Smooth muscle cell of the brain vasculature (primary cell): ENCODE results near the gene MTUS2.
"Not testable (repeated sequence)": the region's sequence is repeated elsewhere in the genome, so short reads cannot be mapped to it uniquely, and the experiment has no call there.

Source experiments
- DNase-seq: peaks from one replicate; pipeline ENCODE4 v3.0.0-alpha.2; 2012; ENCODE audit warnings: low read depth, low spot score

Gene MTUS2

DNA sequence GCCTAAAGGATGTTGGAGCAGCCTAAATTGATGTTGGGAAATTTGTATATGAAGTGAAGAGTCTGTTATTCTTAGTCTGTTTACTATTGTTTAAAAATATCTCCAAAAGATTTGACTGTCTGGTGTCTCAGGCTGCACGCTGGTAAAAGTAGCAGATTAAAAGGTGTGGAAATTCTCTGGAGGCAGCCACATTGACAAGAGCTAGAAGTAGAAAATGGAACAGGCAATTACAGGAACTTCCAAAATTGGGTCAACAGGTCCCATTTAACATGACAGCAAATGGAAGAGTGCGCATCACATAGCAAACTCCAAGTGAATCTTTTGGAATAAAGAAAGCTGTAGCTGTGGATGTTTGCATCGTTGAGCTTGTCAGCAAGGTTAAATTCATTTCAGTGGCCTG is 138.3 kb downstream of the MTUS2 start:
- no peak for DNase-seq

DNA sequence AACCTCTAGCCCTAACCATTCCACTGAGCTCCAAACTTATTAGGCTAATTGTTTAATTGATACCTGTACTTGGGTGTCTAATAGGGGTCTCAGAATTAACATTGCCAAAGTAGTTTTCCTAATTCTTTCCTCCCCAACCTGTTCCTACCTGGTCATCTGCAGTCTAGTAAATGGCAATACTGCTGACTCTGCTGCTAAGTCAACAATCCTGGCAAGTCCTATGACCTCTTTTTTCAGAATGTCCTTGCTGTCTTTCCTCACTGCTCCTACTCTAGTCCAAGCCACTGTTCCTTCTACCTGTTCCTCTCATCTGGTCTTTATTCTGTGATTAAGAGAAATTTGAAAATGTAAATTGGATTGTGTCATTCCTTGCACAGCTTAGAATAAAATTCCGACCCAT is 143.9 kb downstream of the MTUS2 start:
- DNase-seq, result no peak

DNA sequence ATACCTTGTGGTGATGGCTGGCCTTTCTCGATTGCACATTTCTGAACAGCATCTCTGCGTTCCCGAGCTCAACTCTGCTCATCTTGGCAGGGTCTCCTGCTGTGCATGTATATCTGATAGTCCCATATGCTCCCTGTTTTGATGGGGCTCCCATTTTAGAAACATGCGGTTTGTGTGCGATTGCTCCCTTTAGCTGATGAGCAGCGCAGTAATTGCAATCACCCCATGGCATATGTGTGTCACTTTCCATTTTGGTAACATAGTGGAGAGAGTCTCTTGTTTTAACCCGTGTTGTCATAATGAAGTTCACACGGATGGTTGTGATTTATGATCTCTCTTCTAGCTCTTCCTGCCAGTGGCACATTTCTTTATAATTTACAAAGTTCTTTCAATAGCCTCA is 144.7 kb downstream of the MTUS2 start:
- DNase-seq, result no peak

DNA sequence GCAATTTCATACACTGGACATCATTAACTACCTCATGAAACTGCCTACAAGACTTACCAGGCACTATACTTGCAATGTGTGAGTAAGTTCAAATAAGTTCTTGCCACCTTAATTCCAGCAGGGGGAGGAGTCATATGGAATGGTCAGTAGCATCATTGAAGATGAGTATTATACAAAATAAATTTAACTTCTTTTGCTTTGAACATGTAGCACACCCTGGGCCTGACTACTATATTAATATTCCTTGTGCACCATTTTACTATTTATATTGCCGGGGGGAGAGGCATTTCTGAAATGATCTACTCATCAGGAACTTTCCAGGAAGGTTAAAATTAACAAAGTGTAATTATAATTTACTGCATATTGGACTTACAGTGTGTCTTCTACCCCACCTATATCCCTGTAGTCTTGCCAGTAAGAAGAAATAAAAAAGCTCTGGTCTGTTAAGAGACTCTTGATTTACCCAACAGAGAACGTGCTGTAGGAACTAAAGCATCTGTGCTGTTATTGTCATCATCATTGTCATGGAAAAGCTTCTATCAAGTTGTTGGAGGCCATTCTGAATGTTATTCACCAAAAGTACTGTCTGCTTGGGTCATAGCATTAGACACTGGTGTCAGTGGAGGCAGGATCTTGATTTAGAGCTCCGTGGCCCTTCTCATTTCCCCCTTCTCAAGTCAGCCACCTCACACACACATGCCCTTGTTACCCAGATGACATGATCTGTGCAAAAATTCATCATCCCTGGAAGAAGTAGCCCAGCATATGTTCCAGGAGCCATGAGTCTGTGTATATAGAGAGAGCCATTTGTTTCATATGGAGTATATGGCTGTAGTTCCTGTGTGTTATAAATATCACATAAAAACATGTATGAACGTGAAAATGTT is 147.1 kb downstream of the MTUS2 start:
- DNase-seq, result no peak

DNA sequence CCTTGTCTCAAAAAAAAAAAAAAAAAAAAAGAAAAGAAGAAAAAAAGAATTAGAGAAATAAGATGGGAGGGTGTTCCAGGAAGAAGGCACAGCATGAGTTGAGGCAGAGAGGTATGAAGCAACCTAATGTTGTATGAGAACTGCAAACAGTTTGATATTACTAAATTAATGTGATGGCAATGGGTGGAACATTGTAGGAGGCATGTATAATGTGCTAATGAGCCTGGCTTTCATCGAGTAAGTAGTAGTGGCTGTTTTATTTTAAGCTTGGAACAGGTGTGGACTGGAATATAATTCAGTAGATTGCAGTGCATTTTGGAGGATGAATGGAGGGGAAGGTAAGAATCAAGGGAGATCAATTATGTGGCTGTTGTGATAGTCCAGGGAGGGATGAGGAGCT is 156.1 kb downstream of the MTUS2 start:
- no peak for DNase-seq

DNA sequence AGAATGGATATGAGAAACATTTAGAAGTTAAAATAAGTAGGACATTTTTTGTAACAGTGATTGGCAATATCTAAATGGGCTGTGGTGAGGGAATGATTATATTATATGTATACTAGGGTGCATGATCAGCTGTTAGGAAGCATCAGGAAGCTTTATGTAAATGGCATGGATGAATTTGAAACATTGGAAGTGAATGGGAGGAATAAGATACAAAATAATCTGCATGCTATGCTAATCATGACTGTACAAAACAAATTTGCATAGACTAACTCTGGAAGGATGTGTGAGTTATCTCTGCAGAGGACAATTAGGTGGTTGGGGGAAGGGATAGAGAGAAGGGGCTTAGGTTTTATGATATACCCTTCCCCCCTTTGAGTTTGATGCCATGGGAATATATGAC is 156.5 kb downstream of the MTUS2 start:
- DNase-seq, result no peak

DNA sequence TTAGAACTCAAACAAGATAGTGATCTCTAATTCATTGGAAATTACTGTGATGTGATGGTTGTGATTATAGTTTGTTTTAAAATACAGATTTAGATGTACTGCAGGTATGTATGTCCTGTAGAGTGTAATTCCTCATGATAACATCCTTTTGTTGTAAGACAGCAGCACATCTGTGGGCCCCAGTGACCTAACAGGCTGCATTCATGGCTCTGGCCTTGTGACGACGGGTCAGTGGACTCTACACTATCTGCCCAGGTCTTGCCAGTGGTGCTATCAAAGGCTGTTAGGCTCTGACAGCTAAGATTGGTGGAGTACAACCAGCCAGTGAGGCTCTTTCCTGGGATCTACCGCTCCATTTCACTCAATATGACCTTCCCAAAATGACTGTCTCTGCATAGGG is 158.4 kb downstream of the MTUS2 start:
- no peak for DNase-seq

DNA sequence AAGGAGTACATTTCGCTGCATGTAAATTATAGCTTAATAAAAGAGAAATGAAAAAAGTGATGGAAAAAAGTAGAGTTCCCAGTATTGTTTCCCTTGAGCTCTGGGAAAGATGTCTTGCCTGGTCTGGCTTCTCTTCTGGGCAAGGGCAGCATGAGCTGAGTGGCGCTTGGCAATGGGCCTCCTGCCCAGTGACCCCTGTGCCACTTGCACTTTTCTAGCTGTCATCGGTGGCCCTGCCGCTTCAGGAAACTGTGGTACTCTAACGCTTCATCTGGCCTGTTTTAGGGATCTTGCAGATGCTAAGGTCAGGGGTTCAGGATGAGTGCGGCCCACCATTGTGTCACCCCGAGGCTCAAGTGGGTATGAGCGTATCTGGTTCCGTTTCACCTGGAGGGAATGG is 161.4 kb downstream of the MTUS2 start:
- DNase-seq, result no peak

DNA sequence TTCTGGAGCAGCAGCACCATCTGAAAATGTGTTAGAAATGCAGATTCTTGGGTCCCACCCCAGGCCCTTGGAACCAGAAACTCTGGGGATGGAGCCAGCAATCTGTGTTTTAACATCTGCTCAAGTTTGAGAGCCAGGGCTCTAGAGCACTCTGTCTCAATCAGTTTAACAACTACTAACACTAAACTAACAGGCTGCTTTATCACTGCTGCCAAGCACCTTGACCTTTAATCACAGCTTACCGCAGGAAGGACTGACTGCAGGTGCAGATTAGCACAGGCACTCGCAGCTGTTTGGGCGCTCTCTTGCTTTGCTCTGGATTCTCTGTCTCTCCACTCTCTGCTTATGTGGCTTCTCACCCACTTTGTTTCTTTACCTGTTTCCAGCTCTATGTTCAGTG is 163.5 kb downstream of the MTUS2 start:
- DNase-seq, result no peak

DNA sequence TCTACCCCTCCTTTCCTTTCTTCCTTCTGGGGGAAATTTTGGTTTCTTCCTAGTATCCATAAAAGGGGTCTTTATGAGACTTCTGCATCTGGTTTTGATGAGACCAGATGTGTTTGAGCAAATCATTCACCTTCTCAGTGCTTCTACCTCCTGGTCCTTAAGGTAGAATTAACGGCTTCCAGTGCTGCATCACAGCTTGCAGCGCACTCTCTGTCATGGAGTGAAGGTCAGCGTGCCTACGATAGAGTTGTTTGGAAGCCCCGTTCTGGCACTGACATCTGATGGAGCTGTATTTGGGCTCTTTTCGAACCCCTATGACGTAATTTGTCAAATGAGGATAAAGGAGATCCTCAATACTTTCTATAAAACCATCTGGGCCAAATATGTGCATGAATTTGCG is 164.2 kb downstream of the MTUS2 start:
- no peak for DNase-seq

DNA sequence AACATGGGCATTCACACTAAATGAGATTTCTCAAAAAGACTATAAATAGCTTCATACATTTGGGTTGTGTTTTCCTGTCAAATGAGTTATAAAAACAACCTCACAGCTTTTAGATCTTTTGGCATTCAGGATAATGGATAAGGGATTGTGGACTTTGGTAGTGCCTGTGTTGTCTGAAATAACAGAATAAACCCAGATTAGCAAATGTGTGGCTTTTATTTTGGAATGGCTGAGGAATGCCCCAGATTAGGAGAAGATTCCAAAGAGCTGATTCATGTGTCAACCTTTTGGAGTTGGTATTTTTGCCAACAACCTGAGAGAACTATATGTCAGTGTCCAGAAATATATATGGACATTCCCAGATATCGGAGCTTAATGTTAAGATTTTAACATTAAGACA is 164.7 kb downstream of the MTUS2 start:
- DNase-seq, result no peak

DNA sequence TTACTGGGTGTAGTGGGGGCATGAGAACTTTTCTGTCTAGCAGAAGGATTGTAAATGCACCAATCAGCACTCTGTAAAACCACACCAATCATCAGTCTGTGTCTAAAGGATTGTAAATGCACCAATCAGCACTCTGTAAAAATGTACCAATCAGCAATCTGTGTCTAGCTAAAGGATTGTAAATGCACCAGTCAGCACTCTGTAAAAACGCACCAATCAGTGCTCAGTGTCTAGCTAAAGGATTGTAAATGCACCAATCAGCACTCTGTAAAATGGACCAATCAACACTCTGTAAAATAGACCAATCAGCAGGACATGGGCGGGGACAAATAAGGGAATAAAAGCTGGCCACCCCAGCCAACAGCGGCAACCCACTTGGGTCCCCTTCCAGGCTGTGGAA is 170.2 kb downstream of the MTUS2 start:
- DNase-seq, result not testable (repeated sequence)

DNA sequence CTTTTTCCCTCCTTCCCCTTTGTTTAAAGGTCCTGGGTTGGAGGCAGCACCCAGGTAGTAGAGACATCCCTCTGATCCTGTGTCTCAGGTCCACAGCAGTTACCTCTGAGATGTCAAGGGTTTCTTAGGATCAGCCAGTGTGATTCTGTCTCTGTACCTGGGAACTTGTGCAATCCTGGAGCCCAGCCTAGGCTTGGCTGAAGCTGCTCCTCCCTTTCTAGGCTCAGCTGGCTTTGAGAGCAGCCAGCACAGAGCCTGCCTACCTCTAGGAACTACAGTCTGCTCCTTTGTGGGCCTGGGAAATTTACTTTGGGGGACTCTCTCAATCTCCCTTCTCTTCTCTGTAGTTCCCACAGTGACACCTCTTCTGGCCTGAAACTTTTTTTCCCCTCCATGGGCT is 171.6 kb downstream of the MTUS2 start:
- DNase-seq, result no peak

DNA sequence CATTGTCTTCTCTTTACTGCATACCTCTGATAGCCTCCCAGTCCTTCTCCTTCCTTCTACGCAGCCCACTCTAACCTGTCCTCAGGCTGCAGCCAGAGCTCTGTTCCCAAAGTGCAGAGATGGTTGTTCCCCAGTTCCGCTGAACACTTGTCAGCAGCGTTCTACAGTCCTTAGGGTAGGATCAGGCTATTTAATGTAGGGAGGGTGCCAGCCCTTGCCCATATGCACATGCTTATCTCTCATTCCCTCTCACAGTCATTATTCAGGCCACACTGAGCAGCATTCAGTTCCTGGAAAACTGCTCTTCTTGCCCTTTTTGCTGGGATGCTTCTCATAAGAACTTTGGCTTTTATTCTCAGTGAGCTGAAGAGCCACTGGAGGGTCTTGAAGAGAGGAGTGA is 180.7 kb downstream of the MTUS2 start:
- DNase-seq, result no peak

DNA sequence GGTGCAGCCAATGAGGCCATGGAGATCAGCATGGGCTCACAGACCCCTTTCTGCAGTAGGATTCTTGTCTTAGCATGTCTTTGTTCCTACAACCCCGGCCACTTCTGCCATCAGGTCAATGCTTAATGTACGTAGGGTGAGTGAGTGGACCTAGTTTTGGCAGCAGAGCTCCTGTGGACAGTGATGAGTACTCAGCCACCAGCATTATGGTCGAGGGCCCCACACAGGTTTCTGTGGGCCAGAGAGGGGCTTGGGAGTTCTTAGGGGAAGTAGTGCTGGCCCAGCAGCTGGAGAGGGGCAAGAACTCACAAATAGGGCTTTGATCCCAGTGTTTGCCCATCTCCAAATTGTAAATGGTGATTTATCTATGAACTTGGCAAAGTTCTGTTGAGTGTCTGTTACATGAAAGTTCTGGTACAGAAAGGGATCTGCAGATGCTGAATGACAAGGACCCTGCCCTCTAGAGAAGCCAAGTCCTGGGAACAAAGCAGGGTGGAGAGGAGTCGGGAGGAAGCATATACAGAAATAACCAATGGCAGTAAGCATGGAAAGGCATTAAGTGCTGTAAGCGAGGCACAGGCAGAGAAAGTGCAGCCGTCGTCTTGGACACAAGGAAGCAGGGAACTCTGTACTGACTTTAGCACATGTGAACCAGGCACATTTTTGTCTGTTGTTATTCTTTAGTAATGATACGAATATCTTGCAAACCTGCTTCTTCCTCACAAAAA is 185.1 kb downstream of the MTUS2 start:
- no peak for DNase-seq

DNA sequence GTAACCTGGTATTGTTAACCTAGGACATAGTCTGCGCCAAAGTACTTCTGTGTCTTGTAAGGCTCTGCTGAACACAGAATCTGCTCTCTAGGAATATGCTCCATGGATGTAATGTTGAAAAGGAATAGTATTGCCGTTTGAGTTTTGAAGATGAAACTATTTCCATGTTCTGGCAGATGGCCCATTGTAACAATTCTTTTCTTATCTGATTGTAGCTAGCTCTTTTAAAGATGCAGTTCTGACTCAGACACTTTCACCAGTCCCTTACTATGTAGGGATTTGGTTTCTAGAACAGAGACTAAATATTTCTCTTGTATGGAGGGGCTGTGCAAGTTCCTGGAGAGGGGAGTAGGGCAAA is 185.6 kb downstream of the MTUS2 start:
- no peak for DNase-seq

DNA sequence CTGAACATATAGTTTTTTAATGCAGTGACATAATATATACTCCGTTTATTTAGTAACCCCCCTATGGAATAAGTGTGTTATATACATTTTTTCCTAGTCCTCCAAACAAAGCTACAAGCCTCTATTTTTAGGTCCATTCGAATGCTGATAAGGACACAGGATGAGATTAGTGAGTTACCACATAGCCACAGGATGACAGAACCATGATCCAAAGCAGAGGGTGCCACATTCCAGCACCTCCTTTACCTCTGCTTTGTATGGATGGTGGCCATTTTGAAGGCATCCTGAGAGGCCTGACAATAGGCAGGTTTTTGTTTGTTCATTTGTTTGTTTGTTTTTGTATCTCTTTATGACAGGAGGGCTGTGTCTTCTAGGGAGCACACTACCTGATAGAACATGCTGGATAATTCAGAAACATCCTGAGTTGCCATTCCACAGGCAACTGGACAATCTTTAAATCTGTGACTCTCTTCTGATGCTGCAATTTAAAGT is 186.3 kb downstream of the MTUS2 start:
- DNase-seq, result no peak

DNA sequence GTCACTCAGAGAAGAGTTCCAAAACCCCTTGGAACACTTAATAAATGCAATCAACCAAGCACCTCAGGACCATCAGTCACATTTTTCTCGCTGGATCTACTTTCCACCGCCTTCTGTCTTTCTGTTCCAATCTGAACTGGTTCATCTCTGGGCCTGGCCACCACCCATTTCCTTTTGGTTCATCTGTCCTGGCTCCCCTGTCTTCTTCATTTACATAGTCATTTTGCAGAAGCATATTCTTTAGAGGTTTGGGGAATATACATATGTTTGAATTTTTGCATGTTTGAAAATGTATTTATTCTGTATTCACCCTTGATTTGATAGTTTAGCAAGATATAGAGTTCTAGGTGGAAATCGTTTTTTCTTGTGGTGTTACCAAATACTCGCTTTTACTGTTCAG is 188.2 kb downstream of the MTUS2 start:
- DNase-seq, result no peak

DNA sequence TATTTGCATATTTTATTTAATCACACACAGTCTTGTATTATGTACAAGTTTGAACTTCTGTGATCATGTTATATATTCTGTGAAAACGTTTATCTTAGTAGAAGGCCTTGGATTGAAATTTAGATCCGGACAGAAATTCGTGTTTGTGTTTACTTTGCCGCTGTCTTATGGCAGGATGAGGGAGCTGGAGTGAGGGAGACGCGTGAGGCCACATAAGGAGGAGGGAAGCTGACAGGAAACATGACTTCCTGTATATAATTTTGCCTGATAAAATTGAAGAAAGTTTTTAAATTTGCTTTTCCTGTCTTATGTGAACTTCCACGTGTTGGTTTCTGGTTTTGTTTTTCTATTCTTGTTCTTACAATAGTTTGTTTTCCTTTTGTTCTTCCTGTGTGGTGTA is 200.2 kb downstream of the MTUS2 start:
- no peak for DNase-seq

DNA sequence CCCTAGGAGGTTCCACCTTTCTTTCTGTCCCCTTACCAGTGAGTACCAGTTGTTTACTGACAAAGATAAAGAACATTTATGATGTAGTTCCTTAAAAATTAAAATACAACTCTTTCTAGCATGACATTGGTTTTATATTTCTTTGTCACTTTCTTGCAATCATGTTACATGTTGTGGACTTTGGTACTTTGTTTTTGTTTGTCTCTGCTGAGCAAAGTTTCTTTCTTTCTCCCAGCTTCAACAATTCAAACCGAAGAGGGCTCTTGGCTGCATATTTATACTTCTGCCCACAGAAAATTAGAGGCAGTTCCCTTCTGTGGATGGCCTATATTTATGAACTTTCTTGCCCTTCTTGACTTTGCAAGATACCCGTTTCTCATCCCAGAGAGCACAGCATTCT is 201.2 kb downstream of the MTUS2 start:
- DNase-seq, result no peak

DNA sequence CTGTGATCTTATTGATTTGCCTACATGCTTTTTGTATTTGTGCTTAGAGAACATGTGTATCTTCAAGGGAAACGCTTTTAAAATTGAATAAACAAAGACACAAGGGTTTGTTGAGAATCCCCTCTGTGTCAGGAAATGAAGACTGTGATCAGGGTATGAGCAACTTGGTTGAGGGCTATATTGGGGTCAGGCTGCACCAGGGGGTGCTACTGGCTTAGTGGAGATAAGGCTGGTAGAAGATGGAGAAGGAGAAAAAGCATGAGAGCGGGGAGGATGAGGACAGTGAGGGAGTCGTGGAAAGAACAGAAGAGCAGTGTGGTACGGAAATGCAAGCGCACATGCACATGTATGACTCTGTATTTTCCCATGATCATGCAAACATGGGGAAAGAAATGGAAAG is 201.6 kb downstream of the MTUS2 start:
- no peak for DNase-seq

DNA sequence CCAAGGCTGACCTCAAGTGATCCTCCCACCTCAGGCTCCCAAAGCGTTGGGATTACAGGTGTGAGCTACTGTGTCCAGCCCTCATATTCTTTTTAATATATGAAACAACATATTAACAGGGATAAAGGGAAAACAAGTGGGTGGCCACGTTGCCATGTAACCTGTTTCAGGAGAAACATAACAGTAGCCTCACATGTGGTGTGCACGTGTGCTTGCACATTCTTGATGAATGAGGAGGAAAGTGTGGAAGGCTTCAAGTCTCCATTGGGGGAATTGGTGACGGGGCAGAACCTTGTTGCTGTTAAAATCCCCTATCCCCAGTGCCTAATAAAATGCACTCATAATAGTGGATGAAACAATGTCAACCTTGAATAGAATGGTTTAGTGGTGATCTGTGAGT is 202.3 kb downstream of the MTUS2 start:
- no peak for DNase-seq

DNA sequence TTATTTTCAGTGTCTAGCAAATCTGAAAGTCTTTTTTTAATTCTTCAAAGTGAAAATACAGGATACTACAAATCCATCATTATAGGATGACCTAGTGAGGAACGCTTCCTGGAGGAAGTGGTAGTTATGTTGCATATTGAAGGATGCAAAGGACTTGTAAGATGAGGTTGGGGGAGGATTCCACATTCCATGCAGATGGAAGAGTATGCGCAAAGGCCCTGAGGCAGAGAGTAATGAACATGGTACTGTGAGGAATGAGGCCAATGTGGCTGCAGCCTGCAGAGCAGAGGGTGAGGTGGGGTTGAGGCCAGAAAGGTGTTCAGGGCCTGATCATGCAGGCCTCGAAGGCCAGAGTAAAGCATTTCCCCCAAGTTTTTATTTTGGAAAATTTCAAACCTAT is 202.8 kb downstream of the MTUS2 start:
- DNase-seq, result no peak
